K562 (cell line): ENCODE measurements around the gene ATP8B2. TPM values are rescaled to one million over a fixed set of nuclear protein-coding genes. Genes with fewer than 3 reads are reported as not detected.
A peak's percentile ranks its signal among the peaks of the same experiment; 100 is the strongest.

Experiments used
- ATAC-seq: fragments of 200-7000 bp; cut with Tn5 transposase; 3 replicates; pipeline ENCODE4 v1.9.1; 2020; ENCODE audit warnings: moderate library complexity
- BruUV-seq: library from RNA; stranded (reverse); fragments of 400-500 nt; replicated peaks from 2 replicates; lab custom pipeline; 2021; lab: Mats Ljungman, UMichigan
- CTCF ChIA-PET: fragments of 300-600 bp; formaldehyde crosslinking; extraction: SDS; loops from one replicate; lab custom pipeline; 2021; ENCODE audit warnings: low intra/inter-chr PET ratio; lab: Yijun Ruan, JAX
- POLR2A ChIA-PET: fragments of 300-600, 350-650 bp; sonication (Branson Sonifier 250); formaldehyde crosslinking; extraction: SDS; loops from one replicate; lab custom pipeline; 2021; ENCODE audit warnings: antibody characterized with exemption, inconsistent platforms; lab: Yijun Ruan, JAX
- DNase-seq, 4 experiments: peaks; one replicate each; pipeline versions ENCODE4 v3.0.0 to v3.0.0-alpha.2; 2011 to 2018; ENCODE audit warnings: low spot score in 3 of 4, mixed read lengths in 3 of 4; ENCODE audit errors: extremely low read depth in 1 of 4
- FAIRE-seq: peaks from 2 replicates; lab custom pipeline; 2011; peaks lifted over from hg19 to GRCh38; lab: Jason Lieb, UNC
- H2AFZ ChIP-seq: 2 replicates; pipeline ENCODE4 v1.6.0; 2011; ENCODE audit warnings: low read depth, low read length, control low read depth, inconsistent platforms
- H3K27ac ChIP-seq: fragments of 200-600 bp; 3 replicates; pipeline ENCODE4 v1.8.0; 2011; ENCODE audit warnings: low read depth, mild to moderate bottlenecking, control low read depth, inconsistent platforms, low read length, moderate library complexity, mixed read lengths; ENCODE audit errors: extremely low read depth
- H3K27me3 ChIP-seq, 2 experiments: fragments of 300-600 bp in 1 of 2; 2 replicates in 1 of 2; 3 replicates in 1 of 2; pipeline versions ENCODE4 v1.6.0 to v1.8.0; 2011; ENCODE audit warnings: inconsistent platforms in 2 of 2, low read length in 2 of 2, mild to moderate bottlenecking in 1 of 2, mixed read lengths in 1 of 2, moderate library complexity in 1 of 2; ENCODE audit not compliant: control insufficient read depth in 2 of 2, insufficient read depth in 2 of 2
- H3K36me3 ChIP-seq: fragments of 300-600 bp; 3 replicates; pipeline ENCODE4 v1.8.0; 2011; ENCODE audit warnings: mild to moderate bottlenecking, low read length, inconsistent platforms; ENCODE audit not compliant: control insufficient read depth, insufficient read depth
- H3K4me1 ChIP-seq, 2 experiments: fragments of 200-600 bp in 1 of 2; replicated peaks in 1 of 2; 2 replicates in 1 of 2; 3 replicates in 1 of 2; pipeline versions ENCODE4 v1.5.1 to v1.8.0; 2011; ENCODE audit warnings: inconsistent platforms in 2 of 2, low read length in 2 of 2, mild to moderate bottlenecking in 1 of 2, mixed read lengths in 1 of 2, moderate library complexity in 1 of 2; ENCODE audit not compliant: control insufficient read depth in 2 of 2, insufficient read depth in 2 of 2
- H3K4me2 ChIP-seq: 2 replicates; pipeline ENCODE4 v1.6.1; 2011; ENCODE audit warnings: low read length, control low read depth, inconsistent platforms, mixed read lengths; ENCODE audit not compliant: insufficient read depth
- H3K4me3 ChIP-seq: fragments of 200-600 bp; sonication (generic), shearing (Covaris generic); 2 replicates; pipeline ENCODE4 v1.5.1; 2016; ENCODE audit warnings: control low read depth, inconsistent platforms
- H3K79me2 ChIP-seq: fragments of 200-600 bp; 3 replicates; pipeline ENCODE4 v1.8.0; 2011; ENCODE audit warnings: low read length, inconsistent platforms; ENCODE audit not compliant: control insufficient read depth, insufficient read depth
- H3K9ac ChIP-seq, 2 experiments: 2 replicates each; pipeline versions ENCODE4 v1.6.0 to v1.6.1; 2011; ENCODE audit warnings: low read depth in 2 of 2, low read length in 2 of 2, control low read depth in 1 of 2, inconsistent platforms in 1 of 2, mild to moderate bottlenecking in 1 of 2, mixed read lengths in 1 of 2; ENCODE audit not compliant: insufficient read depth in 1 of 2
- H3K9me1 ChIP-seq: one replicate; pipeline ENCODE4 v1.6.0; 2011; ENCODE audit warnings: inconsistent platforms, mild to moderate bottlenecking, low read length, moderate library complexity; ENCODE audit not compliant: control insufficient read depth, insufficient read depth
- H3K9me3 ChIP-seq: replicated peaks from 2 replicates; pipeline ENCODE4 v1.5.1; 2011; ENCODE audit warnings: low read depth, low read length, inconsistent platforms; ENCODE audit not compliant: control insufficient read depth, insufficient read depth
- H4K20me1 ChIP-seq: replicated peaks from 2 replicates; pipeline ENCODE4 v1.6.1; 2011; ENCODE audit warnings: low read length, inconsistent platforms, mixed read lengths; ENCODE audit not compliant: control insufficient read depth, insufficient read depth
- BHLHE40 ChIP-seq: IDR thresholded peaks from 2 replicates; pipeline ENCODE4 v1.6.1; 2011; ENCODE audit warnings: low read length, improper control_type of control experiment
- CBFB ChIP-seq: sonication (generic); formaldehyde crosslinking; IDR thresholded peaks from 2 replicates; pipeline ENCODE4 v1.4.0; 2020; ENCODE audit warnings: mild to moderate bottlenecking, missing genetic modification reagents
- EP300 ChIP-seq: IDR thresholded peaks from 2 replicates; pipeline ENCODE4 v1.6.1; 2012; ENCODE audit warnings: low read length, improper control_type of control experiment
- ETV5 ChIP-seq: sonication (generic); formaldehyde crosslinking; IDR thresholded peaks from 2 replicates; pipeline ENCODE4 v1.4.0; 2020; ENCODE audit warnings: low read depth, mild to moderate bottlenecking, missing genetic modification reagents
- KHSRP ChIP-seq: fragments of 450-650 bp; IDR thresholded peaks from 2 replicates; pipeline ENCODE4 v1.6.1; 2017
- MCM7 ChIP-seq, 2 experiments: fragments of 450-650 bp; IDR thresholded peaks; 2 replicates each; pipeline ENCODE4 v1.6.1; 2016 to 2018
- NEUROD1 ChIP-seq: fragments of 150-350 bp; IDR thresholded peaks from 2 replicates; pipeline ENCODE4 v1.6.1; 2014; ENCODE audit warnings: borderline replicate concordance, low read length, low read depth; ENCODE audit not compliant: partially characterized antibody
- POLR2G ChIP-seq: fragments of 200-400 bp; formaldehyde crosslinking; IDR thresholded peaks from 2 replicates; pipeline ENCODE4 v1.6.1; 2017; ENCODE audit warnings: low read depth, mild to moderate bottlenecking, antibody characterized with exemption, low read length, moderate library complexity
- RBM14 ChIP-seq: fragments of 200-400 bp; formaldehyde crosslinking; IDR thresholded peaks from 2 replicates; pipeline ENCODE4 v1.6.1; 2018; ENCODE audit warnings: low read depth, mild to moderate bottlenecking, low read length, moderate library complexity, borderline replicate concordance; ENCODE audit not compliant: insufficient read depth
- ZBED1 ChIP-seq: IDR thresholded peaks from 2 replicates; pipeline ENCODE4 v1.6.1; 2014
- ZNF224 ChIP-seq: sonication (generic); formaldehyde crosslinking; IDR thresholded peaks from 2 replicates; pipeline ENCODE4 v1.8.0; 2022; ENCODE audit warnings: mild to moderate bottlenecking, missing genetic modification reagents
- WGBS: fragments of 100-300 bp; shearing (Covaris generic); methylation state at CpG from one replicate; pipeline ENCODE4 v1.1.6; 2016; ENCODE audit warnings: low coverage, mixed read lengths; ENCODE audit not compliant: insufficient coverage; ENCODE audit errors: missing lambda C conversion rate; 5-methylcytosine and 5-hydroxymethylcytosine counted together
- in situ Hi-C: fragments of 300-500 bp; cut with MboI; formaldehyde crosslinking; loops from 4 replicates; pipeline ENCODE4 v1.15.0; 2018; ENCODE audit warnings: inconsistent platforms, mixed read lengths
- intact Hi-C: fragments of 100-400 bp; cut with micrococcal nuclease; formaldehyde crosslinking; loops from 2 replicates; pipeline ENCODE4 v1.14.2; 2022
- polyA plus RNA-seq, 8 experiments: library from polyadenylated mRNA; depleted of rRNA in 4 of 8; stranded (reverse) in 5 of 8; unstranded in 3 of 8; fragments of >200 nt; fragmentation: Nextera tagmentation in 2 of 8; fragmentation: Illumina TruSeq in 1 of 8; extraction: Ambion mirVana in 2 of 8; extraction: Trizol in 1 of 8; gene quantifications; 2 replicates each; pipeline versions ENCODE4 v1.2.1 to v1.2.3, GENCODE V29; 2011 to 2014; ENCODE audit warnings: inconsistent platforms in 1 of 8, missing spikeins in 1 of 8
- total RNA-seq, 7 experiments: library from RNA; depleted of rRNA in 6 of 7; stranded (reverse); fragments of >200 nt in 6 of 7; fragmentation: Illumina TruSeq in 2 of 7; extraction: Trizol in 2 of 7; gene quantifications; 2 replicates each; pipeline versions ENCODE4 v1.2.1 to v1.2.3, GENCODE V29; 2011 to 2021; ENCODE audit warnings: low replicate concordance in 1 of 7
- TF ChIP-seq, protein P1 (sequence below): sonication (generic); formaldehyde crosslinking; IDR thresholded peaks from 2 replicates; pipeline ENCODE4 v1.8.0; 2022; ENCODE audit warnings: mild to moderate bottlenecking, missing genetic modification reagents, borderline replicate concordance
- TF ChIP-seq, protein P2 (sequence below): sonication (generic); formaldehyde crosslinking; IDR thresholded peaks from 2 replicates; pipeline ENCODE4 v1.8.0; 2022; ENCODE audit warnings: mild to moderate bottlenecking, missing genetic modification reagents
- TF ChIP-seq, protein P3 (sequence below): sonication (generic); formaldehyde crosslinking; IDR thresholded peaks from 2 replicates; pipeline ENCODE4 v1.8.0; 2022; ENCODE audit warnings: missing genetic modification reagents, mild to moderate bottlenecking, moderate library complexity, borderline replicate concordance

Gene ATP8B2
- total and polyA plus RNA-seq, 9 of the 15 experiments (the other 6 are each of a cell fraction or from before 2014, with no cell fraction given) = 0.27 to 33.2 (median 18.4) TPM

DNA sequence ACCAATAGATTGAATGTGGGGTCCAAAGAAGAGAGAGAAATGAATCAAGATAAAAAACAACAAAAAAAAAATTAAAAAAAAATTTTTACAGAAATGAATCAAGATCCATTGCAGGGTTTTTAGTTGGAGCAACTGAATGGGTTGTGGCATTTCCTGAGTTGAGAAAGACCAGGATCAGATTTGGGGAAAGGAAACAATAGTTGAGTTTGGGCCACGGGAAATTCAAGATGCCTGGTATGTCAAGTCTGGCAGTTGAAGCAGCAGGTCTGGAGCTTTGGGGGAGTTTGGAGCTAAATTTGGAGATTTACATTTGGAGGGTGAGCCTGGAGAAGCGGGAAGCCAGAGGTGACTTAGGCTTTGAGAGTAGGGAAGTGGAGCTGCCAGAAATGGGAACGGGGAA lies 22.6 kb downstream of the ATP8B2 start (continued):
- TF ChIP-seq, protein P1, sequence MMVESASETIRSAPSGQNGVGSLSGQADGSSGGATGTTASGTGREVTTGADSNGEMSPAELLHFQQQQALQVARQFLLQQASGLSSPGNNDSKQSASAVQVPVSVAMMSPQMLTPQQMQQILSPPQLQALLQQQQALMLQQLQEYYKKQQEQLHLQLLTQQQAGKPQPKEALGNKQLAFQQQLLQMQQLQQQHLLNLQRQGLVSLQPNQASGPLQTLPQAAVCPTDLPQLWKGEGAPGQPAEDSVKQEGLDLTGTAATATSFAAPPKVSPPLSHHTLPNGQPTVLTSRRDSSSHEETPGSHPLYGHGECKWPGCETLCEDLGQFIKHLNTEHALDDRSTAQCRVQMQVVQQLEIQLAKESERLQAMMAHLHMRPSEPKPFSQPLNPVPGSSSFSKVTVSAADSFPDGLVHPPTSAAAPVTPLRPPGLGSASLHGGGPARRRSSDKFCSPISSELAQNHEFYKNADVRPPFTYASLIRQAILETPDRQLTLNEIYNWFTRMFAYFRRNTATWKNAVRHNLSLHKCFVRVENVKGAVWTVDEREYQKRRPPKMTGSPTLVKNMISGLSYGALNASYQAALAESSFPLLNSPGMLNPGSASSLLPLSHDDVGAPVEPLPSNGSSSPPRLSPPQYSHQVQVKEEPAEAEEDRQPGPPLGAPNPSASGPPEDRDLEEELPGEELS = no peak

DNA sequence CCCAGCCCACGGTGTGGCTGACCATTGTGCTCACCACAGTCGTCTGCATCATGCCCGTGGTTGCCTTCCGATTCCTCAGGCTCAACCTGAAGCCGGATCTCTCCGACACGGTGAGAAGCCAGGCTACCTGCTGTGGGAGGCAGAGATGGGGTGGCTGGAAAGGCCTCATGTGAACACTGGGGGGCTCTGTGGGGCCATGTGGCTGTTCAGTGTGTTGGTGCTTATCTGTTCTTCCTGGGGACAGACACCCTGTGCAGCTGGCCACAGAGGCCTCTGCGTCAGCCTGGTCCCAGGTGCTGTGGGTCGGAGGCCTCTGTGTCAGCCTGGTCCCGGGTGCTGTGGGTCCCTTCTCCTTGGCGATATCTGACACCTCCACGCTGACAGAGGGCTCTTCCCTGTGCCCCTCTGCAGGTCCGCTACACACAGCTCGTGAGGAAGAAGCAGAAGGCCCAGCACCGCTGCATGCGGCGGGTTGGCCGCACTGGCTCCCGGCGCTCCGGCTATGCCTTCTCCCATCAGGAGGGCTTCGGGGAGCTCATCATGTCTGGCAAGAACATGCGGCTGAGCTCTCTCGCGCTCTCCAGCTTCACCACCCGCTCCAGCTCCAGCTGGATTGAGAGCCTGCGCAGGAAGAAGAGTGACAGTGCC lies 23.2 kb downstream of the ATP8B2 start:
- peaks cover 19 to 28% of the 10 kb centered on the region in 2 experiments for H3K4me1 ChIP-seq
- no peak overlapping the region for H3K4me3 ChIP-seq
- intact Hi-C loops (loop anchor here (1.0 to 2.0 kb wide), 3 partner anchors 118 to 198 kb away; no protein-coding TSS in a partner anchor), in situ Hi-C loops (loop anchor here (5.0 kb wide), 1 partner anchor 199 kb away; no protein-coding TSS in a partner anchor)
- peak overlapping the region in 1 of 2 experiments; percentile 75; a peak in 2 of 4 replicates for H3K9ac ChIP-seq
- no peaks in the 10 kb centered on the region for H3K79me2 ChIP-seq
- BruUV-seq = no TSS peak
- H3K4me2 ChIP-seq = no peak overlapping the region
- H3K36me3 ChIP-seq = peaks cover 55% of the 10 kb centered on the region; the same call in 2 of the 3 replicates
- no peaks in the 10 kb centered on the region for H3K9me1 ChIP-seq
- H4K20me1 ChIP-seq = 0 out of 2 replicates have a peak, but pooled peaks cover 6% of the 10 kb centered on the region
- H2AFZ ChIP-seq = no peak overlapping the region
- peak; percentile 51 to 84 (median 66) for DNase-seq
- POLR2A ChIA-PET = interaction anchor here (0.7 kb wide), 2 partner anchors 14 to 1010 kb away, joined by 3 read pairs; no protein-coding TSS in a partner anchor
- CTCF ChIA-PET = interaction anchor here (0.8 to 1.3 kb wide), 4 partner anchors 57 to 198 kb away, joined by 3 to 4 read pairs (median 4); partner anchors contain the start of gene IL6R
- H3K27ac ChIP-seq = no peak overlapping the region
- ATAC-seq = peak; percentile 85
- peak; percentile 75 for FAIRE-seq
- WGBS = 69% methylated on average over 26 of the region's 27 CpGs
- no peaks in the 10 kb centered on the region for H3K27me3 ChIP-seq
- H3K9me3 ChIP-seq = no peaks in the 10 kb centered on the region
- TF ChIP-seq NEUROD1 (no peak), EP300 (0 out of 2 replicates have a peak, but pooled peaks have one; percentile 22), ZBED1 (no peak; the same call in 1 of the 2 replicates), RBM14 (no peak), ZNF224 (CRISPR knock-in tag) (no peak), KHSRP (no peak), CBFB (CRISPR knock-in tag) (no peak), MCM7 (IDR thresholded peaks at IDR 0.05) (no peak), BHLHE40 (0 out of 2 replicates have a peak, but pooled peaks have one; percentile 21), POLR2G (peak; percentile 29; the same call in 1 of the 2 replicates), ETV5 (CRISPR knock-in tag) (0 out of 2 replicates have a peak, but pooled peaks have one; percentile 19)
- TF ChIP-seq, protein P2, sequence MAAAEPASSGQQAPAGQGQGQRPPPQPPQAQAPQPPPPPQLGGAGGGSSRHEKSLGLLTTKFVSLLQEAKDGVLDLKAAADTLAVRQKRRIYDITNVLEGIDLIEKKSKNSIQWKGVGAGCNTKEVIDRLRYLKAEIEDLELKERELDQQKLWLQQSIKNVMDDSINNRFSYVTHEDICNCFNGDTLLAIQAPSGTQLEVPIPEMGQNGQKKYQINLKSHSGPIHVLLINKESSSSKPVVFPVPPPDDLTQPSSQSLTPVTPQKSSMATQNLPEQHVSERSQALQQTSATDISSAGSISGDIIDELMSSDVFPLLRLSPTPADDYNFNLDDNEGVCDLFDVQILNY = no peak
- TF ChIP-seq, protein P3, sequence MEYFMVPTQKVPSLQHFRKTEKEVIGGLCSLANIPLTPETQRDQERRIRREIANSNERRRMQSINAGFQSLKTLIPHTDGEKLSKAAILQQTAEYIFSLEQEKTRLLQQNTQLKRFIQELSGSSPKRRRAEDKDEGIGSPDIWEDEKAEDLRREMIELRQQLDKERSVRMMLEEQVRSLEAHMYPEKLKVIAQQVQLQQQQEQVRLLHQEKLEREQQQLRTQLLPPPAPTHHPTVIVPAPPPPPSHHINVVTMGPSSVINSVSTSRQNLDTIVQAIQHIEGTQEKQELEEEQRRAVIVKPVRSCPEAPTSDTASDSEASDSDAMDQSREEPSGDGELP (CRISPR knock-in tag) = peak; percentile 91
